GM10266 (cell line): ENCODE data around the gene SHC2.
"Not testable (repeated sequence)": the region's sequence is repeated elsewhere in the genome, so short reads cannot be mapped to it uniquely, and the experiment has no call there.

Source experiments
- DNase-seq: peaks from one replicate; pipeline ENCODE4 v3.0.0; 2012; ENCODE audit errors: extremely low spot score
- CTCF ChIP-seq: IDR thresholded peaks from 2 replicates; pipeline ENCODE4 v1.5.1; 2012; ENCODE audit warnings: mild to moderate bottlenecking, low read depth; ENCODE audit not compliant: control insufficient read depth, insufficient read depth; ENCODE audit errors: missing control alignments

Gene SHC2

GRCh38 chr19:391207-391557, 69.7 kb downstream of the SHC2 start:
- TF ChIP-seq CTCF: no peak
- no peak for DNase-seq

GRCh38 chr19:390386-391206, 70.2 kb downstream of the SHC2 start:
- TF ChIP-seq CTCF: no peak
- DNase-seq: no peak

DNA sequence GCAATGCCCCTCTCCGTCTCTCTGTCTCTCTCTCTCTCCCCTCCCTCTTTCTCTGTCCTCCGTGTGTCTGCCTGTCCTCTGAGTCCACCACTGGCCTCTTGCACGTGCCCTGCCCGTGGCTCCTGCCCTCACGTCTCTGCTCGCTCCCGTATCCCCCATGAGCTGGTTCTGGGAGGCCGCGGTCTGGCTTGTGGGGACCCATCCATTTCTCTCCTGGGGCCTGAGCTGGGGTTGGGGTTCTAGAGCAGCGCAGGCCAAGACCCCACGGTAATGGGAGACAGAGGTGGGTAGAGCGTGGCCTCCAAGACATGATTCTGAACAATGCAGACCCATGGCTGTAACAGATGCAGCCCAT, 70.9 kb downstream of the SHC2 start:
- TF ChIP-seq CTCF: no peak
- DNase-seq: no peak

GRCh38 chr19:389255-389934, 71.4 kb downstream of the SHC2 start:
- no peak for TF ChIP-seq CTCF

DNA sequence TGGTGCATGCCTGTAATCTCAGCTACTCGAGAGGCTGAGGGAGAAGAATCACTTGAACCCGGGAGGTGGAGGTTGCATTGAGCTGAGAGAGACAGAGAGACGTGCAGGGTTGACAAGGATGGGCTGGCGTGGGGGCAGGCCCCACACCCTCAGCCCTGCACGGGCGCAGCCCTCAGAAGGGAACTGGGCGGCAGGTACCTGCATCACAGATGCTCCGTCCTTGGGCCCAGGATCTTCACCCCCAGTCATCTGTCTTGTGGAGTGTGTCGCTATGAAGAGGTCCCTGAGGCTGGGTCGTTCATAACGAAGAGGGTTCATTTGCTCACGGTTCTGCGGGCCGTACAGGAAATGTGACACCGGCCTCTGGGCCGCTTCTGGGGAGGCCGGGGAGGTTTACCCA, 72.1 kb downstream of the SHC2 start:
- no peak for TF ChIP-seq CTCF
- no peak for DNase-seq

More at GRCh38 chr19:389255-389934, 71.4 kb downstream of the SHC2 start:
- DNase-seq: no peak

DNA sequence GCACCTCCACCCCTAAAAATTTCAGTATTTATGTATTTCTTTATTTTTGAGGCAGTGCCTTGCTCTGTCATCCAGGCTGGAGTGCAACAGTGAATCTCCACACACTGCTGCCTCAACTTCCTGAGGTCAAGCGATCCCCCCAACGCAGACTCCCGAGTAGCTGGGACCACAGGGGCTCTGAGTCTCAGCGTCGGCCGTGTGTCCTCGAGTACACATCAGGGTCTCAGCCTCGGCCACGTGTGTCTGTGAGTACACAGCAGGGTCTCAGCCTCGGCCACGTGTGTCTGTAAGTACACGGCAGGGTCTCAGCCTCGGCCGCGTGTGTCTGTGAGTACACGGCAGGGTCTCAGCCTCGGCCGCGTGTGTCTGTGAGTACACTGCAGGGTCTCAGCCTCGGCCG, 73.1 kb downstream of the SHC2 start:
- no peak for DNase-seq
- TF ChIP-seq CTCF: no peak

DNA sequence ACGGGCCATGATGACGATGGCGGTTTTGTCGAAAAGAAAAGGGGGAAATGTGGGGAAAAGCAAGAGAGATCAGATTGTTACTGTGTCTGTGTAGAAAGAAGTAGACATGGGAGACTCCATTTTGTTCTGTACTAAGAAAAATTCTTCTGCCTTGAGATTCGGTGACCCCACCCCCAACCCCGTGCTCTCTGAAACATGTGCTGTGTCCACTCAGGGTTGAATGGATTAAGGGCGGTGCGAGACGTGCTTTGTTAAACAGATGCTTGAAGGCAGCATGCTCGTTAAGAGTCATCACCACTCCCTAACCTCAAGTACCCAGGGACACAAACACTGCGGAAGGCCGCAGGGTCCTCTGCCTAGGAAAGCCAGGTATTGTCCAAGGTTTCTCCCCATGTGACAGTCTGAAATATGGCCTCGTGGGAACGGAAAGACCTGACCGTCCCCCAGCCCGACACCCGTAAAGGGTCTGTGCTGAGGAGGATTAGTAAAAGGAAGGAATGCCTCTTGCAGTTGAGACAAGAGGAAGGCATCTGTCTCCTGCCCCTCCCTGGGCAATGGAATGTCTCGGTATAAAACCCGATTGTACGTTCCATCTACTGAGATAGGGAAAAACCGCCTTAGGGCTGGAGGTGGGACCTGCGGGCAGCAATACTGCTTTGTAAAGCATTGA, 74.1 kb downstream of the SHC2 start:
- DNase-seq: not testable (repeated sequence)

DNA sequence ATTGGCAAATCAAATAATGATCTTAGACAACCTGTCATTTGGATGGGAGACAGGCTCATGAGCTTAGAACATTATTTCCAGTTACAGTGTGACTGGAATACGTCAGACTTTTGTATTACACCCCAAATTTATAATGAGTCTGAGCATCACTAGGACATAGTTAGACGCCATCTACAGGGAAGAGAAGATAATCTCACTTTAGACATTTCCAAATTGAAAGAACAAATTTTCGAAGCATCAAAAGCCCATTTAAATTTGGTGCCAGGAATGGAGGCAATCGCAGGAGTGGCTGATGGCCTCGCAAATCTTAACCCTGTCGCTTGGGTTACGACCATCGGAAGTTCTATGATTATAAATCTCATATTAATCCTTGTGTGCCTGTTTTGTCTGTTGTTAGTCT, 74.6 kb downstream of the SHC2 start:
- DNase-seq: not testable (repeated sequence)
